GM13977 (cell line): ENCODE results near the gene KIAA1958.

Experiments used
- DNase-seq: peaks from one replicate; pipeline ENCODE4 v3.0.0; 2012; ENCODE audit warnings: low spot score
- CTCF ChIP-seq: IDR thresholded peaks from 2 replicates; pipeline ENCODE4 v1.5.1; 2012; ENCODE audit warnings: mild to moderate bottlenecking, control low read depth; ENCODE audit not compliant: insufficient read depth; ENCODE audit errors: extremely low read depth, missing control alignments
- in situ Hi-C: fragments of 300-500 bp; cut with MboI; formaldehyde crosslinking; loops from one replicate; pipeline ENCODE4 v1.12.0; 2022; ENCODE audit warnings: low sequenced_read_pairs, low pct_unique_long_range_greater_than_20kb, mixed read lengths, inconsistent platforms; ENCODE audit not compliant: unreplicated experiment

Gene KIAA1958

DNA sequence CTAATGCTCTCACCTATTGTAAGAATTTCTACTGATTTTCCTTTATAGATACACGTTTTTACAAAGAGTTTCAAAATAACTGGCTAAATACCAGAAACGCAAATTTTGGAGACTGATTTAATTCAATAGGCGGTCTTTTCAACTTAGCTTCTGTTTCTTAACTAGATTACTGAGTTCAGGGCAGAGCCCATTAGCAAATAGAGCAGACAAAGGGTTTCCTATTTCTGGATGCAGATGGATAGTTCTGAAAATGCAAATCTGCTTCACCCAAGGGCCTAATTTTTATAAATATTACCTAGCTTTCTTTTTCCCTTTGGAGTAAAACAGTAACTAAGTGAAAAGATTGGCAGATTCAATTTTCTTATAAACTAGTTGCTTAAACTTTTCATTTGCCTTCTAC lies 13.6 kb upstream of the KIAA1958 start:
- DNase-seq = no peak
- no peak for TF ChIP-seq CTCF
- in situ Hi-C loops = no loop called here

DNA sequence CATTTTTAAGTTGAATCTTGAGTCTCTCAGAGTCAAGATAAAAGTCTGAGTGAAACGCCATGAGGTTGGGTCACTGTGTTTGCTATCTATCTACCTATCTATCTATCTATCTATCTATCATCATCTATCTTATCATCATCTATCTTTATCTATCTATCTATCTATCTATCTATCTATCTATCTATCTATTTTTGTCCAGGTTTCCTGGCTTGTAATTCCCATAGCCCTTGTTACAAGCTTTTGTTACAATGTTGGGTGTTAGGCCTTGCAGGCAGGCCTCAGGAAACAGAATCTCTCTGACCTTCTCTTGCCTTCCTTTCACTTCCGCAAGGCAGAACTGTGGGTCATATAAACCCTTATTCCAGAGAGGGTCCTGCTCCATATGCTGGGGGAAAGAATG lies 12.6 kb upstream of the KIAA1958 start:
- in situ Hi-C loops = no loop called here
- no peak for DNase-seq
- no peak for TF ChIP-seq CTCF

DNA sequence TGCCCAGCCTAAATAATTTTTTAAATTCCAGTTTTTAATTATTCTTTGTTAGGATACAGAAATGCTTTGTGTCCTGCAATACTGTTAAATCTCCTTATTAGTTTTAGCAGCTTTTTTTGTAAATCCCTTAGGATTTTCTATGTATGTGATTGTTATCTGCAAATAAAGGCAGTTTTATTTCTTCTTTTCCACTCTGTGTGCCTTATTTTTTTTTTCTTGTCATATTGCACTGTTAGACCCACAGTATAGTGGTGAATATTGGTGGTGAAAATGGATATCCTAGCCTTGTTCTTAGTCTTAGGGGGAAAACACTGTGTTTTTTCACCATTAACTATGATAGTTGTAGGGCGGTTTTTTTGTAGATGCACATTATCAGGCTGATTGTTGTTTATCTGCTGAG lies 11.3 kb upstream of the KIAA1958 start:
- TF ChIP-seq CTCF = no peak
- DNase-seq = no peak
- in situ Hi-C loops = no loop called here

DNA sequence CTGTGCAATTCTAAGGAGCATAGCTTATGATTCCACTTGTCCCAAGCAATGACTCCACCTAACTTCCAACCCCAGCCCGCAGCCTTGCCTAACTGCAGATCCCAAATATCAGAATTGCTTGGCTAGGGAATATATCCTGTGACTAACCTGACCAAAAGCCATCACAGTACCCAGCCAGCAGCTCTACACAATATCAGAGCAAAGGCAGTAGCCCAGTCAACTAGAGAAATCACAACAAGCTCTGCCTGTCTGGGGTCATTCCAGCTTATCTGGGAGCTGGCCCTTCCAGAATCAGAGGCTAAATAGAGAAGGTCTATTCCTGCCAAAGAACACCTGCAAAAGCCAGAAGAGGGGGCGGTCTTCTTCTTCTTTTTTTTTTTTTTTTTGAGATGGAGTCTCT lies 9.3 kb upstream of the KIAA1958 start:
- DNase-seq = no peak
- no peak for TF ChIP-seq CTCF
- in situ Hi-C loops = no loop called here

GRCh38 chr9:112479221-112479620 lies 7.4 kb upstream of the KIAA1958 start:
- TF ChIP-seq CTCF = no peak
- in situ Hi-C loops = no loop called here
- DNase-seq = no peak

DNA sequence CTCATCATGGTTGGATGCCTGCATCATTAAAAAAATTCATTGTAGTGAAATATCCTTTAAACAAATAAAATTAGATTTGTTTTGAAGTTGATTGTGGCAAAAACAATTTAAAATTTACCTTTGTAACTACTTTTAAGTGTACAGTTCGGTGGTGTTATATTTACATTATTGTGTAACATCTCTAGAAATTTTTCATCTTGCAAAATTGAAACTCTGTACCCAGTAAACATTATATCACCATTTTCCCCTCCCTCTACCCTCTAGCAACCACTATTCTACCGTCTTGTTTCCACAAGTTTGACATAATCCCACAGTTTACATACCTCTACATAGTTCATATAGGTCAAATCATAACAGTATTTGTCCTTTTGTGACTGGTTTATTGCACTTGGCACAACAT lies 2.0 kb upstream of the KIAA1958 start:
- in situ Hi-C loops = no loop called here
- no peak for TF ChIP-seq CTCF
- DNase-seq = no peak

DNA sequence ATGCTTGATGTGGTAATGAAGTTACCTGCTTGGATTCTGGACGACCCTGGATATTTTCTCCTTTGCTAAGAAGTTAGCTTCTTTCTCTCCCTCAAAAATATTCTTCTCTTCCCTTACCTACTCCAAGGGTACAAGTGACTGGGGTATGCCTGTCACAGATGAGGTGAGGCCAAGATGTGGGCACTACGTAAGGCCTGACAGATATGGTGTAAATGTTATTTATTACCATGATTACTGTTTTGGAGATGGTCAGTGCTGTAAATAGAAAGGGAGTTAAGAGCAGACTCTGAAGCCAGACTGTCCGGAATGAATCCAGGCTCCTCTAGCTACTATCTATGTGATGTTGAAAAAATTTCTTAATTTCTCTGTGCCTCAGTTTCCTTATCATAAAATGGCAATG lies 1.1 kb upstream of the KIAA1958 start:
- no peak for DNase-seq
- no peak for TF ChIP-seq CTCF
- in situ Hi-C loops = no loop called here
